COLO668 (cell line): ENCODE results near the gene ATP5F1B.
A peak's percentile ranks its signal among the peaks of the same experiment; 100 is the strongest.
"Not testable (repeated sequence)": the region's sequence is repeated elsewhere in the genome, so short reads cannot be mapped to it uniquely, and the experiment has no call there.

Source experiments
- DNase-seq: peaks from one replicate; lab custom pipeline; 2025; ENCODE audit not compliant: unreplicated experiment; lab: John Stamatoyannopoulos, UW

The ATP5F1B gene

GRCh38 chr12:56645717-56646446, at the start of gene ATP5F1B:
Gene ATP5F1B, minus strand, starts transcription at chr12:56645984. Its CDS starts 21 bp downstream, at chr12:56645963.
- peak; percentile 90 for DNase-seq

GRCh38 chr12:56694161-56694560, 48.4 kb upstream of the ATP5F1B start:
- no peak for DNase-seq

GRCh38 chr12:56688846-56689109, 43.0 kb upstream of the ATP5F1B start:
- no peak for DNase-seq

DNA sequence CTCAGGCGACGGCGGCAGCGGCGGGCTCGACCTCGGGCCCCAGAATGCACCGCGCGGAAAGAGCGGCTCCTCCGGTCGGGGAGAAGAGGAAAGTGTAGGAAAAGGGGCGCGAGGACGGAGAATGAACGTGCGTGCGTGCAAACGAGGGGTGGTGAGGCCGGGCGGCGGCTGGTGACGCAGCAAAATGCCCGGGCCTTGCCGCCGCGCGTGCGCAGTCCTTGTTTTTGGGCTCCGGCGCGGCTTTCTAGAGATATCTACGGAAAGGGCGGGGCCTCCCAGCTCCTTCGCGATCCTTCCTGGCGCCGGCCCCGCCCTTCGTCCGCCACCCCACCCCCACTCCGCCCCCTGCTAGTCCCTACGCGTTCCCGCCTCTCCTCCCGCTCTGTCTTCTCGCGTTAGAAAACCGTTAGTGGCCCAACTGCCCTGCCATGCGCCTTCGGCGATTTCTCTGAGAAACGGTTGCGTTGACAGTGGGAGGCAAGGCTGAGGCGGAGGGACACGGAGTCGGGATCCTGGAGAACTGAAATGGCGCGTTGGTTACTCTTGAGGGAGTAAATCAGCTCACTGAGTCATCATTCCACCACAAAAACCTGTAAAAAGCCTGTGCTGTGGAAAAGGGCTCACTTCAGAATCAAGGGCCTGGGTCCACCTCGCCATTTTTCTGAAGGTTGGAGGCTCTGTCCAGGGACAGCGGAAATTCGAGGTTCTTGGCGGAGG, 42.5 kb upstream of the ATP5F1B start, which contains the start of gene PTGES3:
Gene PTGES3 (minus strand): TSS at position 156 of the 717 bp plus-strand sequence. CDS start 285 bp downstream, outside the sequence.
- DNase-seq = peak; percentile 96

DNA sequence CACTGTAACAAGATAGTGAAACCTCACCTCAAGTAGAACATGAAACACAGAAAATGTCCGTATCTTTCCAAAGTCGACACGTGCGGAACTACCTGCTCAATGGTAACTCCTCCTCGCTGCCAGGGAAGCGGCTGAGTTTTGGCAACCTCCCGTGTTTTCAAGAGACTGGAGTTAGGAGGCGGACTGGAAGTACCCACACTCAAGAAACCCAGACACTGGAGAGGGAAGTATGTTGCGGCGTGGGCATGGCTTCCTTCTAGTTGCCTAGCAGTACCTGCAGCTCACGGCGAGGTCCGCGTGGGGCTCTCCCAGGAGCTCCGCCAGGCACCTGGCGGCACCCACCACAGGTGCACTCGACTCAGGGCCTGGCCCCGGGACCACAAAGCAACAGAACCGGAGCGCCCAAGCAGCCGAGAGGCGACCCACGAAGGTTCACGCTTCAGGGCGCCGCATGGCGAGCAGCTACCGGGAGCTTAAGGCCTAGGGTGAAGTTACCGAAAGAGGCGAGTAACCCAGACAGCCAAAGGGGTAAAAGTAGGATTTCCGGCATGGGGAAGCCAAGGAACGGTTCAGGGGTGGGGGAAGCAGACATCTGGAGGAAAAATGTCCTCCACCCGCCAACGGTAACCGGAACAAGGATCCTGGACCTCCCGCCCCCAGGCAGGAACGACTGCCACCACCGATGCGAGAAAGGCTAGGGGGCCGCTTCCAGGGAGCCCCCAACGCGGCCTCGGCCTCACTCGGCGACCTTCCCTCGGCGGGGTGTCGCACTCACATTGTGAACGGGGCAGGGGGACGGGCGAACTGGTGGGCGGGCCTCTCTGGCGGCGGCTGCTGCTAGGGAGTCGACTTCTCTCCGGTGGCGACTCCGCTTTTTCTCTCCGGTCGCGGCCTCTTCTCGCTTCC, 41.7 kb upstream of the ATP5F1B start:
- peak; percentile 63 for DNase-seq

GRCh38 chr12:56684745-56685359, 39.1 kb upstream of the ATP5F1B start:
- no peak for DNase-seq

- no peak for DNase-seq
These were observed 36.5 kb upstream of the ATP5F1B start for GRCh38 chr12:56682323-56682722.

DNA sequence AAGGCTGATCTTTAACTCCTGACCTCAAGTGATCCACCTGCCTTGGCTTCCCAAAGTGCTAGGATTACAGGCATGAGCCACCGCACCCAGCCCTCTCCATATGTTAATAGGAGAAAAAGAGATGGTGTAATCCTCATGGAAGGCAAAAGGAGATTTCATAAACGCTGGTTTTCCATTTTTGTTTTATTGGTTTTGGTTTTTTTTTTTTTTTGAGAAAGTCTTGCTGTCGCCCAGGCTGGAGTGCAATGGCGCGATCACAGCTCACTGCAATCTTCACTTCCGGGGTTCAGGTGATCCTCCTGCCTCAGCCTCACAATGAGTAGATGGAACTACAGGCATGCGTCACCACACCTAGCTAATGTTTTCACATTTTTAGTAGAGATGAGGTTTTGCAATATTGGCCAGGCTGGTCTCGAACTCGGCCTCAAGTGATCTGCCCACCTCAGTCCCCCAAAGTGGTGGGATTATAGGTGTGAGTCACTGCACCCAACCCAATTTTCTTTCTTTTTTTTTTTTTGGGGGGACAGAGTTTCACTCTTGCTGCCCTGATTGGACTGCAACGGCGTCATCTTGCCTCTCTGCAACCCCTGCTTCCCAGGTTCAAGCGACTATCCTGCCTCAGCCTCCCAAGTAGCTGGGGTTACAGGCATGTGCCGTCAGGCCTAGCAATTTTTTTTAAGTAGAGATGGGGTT, 34.2 kb upstream of the ATP5F1B start:
- DNase-seq = no peak

DNA sequence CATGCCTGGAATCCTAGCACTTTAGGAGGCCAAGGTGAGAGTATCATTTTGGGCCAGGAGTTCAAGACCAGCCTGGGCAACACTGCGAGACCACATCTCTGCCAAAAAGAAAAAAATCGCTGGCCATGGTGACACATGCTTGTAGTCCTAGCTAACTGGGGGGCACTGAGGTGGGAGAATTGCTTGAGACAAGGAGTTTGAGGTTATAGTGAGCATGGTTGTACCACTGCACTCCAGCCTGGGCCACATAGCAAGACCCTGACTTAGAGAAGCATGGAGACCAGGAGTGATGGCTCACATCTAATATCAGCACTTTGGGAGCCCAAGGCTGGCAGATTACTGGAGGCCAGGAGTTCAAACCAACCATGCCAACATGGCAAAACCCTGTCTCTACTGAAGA, 33.1 kb upstream of the ATP5F1B start:
- no peak for DNase-seq

- no peak for DNase-seq
These were observed 31.9 kb upstream of the ATP5F1B start for GRCh38 chr12:56677680-56678079.

DNA sequence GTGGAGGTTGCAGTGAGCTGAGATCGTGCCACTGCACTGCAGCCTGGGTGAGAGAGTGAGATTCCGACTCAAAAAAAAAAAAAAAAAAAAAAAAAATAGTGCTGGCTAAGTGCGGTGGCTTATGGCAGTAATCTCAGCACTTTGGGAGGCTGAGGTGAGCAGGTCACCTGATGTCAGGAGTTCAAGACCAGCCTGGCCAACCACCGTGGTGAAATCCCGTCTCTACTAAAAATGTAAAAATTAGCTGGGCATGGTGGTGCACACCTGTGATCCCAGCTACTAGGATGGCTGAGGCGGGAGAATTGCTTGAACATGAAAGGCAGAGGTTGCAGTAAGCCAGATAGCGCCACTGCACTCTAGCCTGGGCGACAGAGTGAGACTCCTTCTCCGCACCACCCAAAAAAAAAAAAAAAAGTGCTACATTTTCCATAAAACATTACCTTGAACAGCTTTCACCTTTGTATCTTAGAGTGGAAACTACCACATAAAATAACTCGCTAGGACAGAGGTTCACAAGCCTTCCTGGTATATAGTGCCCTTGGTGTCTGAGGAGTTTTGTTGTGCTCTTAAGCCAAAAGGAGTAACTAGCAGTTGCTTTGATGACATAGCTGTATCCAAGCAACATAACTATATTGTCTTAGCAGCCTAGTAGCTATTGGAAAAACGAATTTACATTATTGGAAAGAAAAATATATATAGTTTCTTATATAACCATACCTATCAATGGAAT, 31.2 kb upstream of the ATP5F1B start:
- DNase-seq = no peak

DNA sequence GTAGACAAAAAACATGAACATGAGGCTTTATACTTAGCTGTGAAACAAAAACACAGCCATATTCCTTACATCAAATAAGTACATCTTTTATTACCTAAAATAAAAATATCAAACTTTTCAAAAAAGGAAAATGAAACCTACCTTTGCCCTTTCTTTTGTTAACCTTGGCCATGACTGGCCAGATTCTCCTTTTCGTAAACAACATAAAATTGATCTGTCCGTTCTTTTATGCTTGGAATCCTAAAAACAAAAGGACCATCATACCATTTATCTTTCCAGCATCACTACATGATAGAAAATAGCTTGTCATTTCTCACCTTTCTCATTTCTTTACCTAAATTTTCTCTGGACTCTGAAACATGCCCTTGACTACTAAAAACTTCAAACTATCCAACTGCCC, 25.8 kb upstream of the ATP5F1B start:
- DNase-seq = no peak

GRCh38 chr12:56670836-56671235, 25.1 kb upstream of the ATP5F1B start:
- no peak for DNase-seq

- DNase-seq = no peak
These were observed 22.3 kb upstream of the ATP5F1B start for GRCh38 chr12:56668197-56668457.

- no peak for DNase-seq
These were observed 16.3 kb upstream of the ATP5F1B start for GRCh38 chr12:56661979-56662638.

GRCh38 chr12:56661560-56661959, 15.8 kb upstream of the ATP5F1B start:
- DNase-seq = no peak

DNA sequence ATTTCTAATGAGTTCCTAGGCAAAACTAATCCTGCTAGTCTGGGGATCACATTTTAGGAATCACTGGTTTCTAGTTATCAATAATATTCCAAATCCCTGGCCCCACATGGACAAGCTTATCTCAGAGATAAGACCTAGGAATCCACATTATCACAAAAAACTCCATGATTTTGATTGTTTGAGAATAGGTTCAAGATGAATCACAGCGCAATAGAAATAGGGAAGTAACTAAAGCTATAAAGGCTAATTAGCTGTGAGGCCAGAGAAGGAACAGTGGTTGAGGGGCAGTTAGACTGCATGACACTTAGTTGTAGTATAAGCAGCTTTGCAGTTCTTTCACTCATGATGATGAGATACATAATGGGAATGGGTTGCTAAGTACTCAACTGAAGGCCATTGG, 13.1 kb upstream of the ATP5F1B start:
- no peak for DNase-seq

GRCh38 chr12:56657416-56658379, 11.9 kb upstream of the ATP5F1B start:
- no peak for DNase-seq

- not testable (repeated sequence) for DNase-seq
These were observed 8.0 kb upstream of the ATP5F1B start for GRCh38 chr12:56653781-56654180.
